Nephron progenitor cell (in vitro differentiated cells): ENCODE data around the gene AFF1.

ENCODE experiments used
- DNase-seq: peaks from one replicate; pipeline ENCODE4 v3.0.0; 2021
- H3K27ac Mint-ChIP-seq: 2 replicates; pipeline ENCODE4 v1.8.0; 2021; ENCODE audit warnings: mild to moderate bottlenecking, moderate library complexity, mixed read lengths
- H3K27me3 Mint-ChIP-seq: 2 replicates; pipeline ENCODE4 v1.8.0; 2021; ENCODE audit warnings: mild to moderate bottlenecking, low read depth, mixed read lengths; ENCODE audit not compliant: poor library complexity
- H3K36me3 Mint-ChIP-seq: 2 replicates; pipeline ENCODE4 v1.8.0; 2021; ENCODE audit warnings: low read depth, mixed read lengths
- H3K4me1 Mint-ChIP-seq: 2 replicates; pipeline ENCODE4 v1.8.0; 2021; ENCODE audit warnings: mixed read lengths
- H3K4me3 Mint-ChIP-seq: 2 replicates; pipeline ENCODE4 v1.8.0; 2021; ENCODE audit warnings: mild to moderate bottlenecking, moderate library complexity, mixed read lengths
- H3K9me3 Mint-ChIP-seq: 2 replicates; pipeline ENCODE4 v1.8.0; 2021; ENCODE audit warnings: mild to moderate bottlenecking, moderate library complexity, mixed read lengths
- CTCF ChIP-seq: fragments of 200-600 bp; sonication (generic); IDR thresholded peaks from 2 replicates; pipeline ENCODE4 v1.5.0; 2021; ENCODE audit warnings: antibody characterized with exemption

Gene AFF1

GRCh38 chr4:86955888-86956451 is 21.2 kb downstream of the AFF1 start:
- Mint-ChIP-seq H3K4me3 (no peak overlapping the region), H3K27ac (no peak overlapping the region), H3K36me3 (peaks cover 57% of the 10 kb centered on the region), H3K4me1 (peaks cover 74% of the 10 kb centered on the region), H3K9me3 (no peaks in the 10 kb centered on the region), H3K27me3 (peaks cover 3% of the 10 kb centered on the region)
- DNase-seq = no peak
- TF ChIP-seq CTCF = no peak

- H3K4me3 Mint-ChIP-seq = no peak overlapping the region
- TF ChIP-seq CTCF = no peak
- H3K27ac Mint-ChIP-seq = peak overlapping the region; percentile 50
- H3K27me3 Mint-ChIP-seq = peaks cover 3% of the 10 kb centered on the region
- no peaks in the 10 kb centered on the region for H3K9me3 Mint-ChIP-seq
- peaks cover 46% of the 10 kb centered on the region for H3K36me3 Mint-ChIP-seq
- H3K4me1 Mint-ChIP-seq = peaks cover 75% of the 10 kb centered on the region
- DNase-seq = no peak
Observed at GRCh38 chr4:86957215-86957614, 22.4 kb downstream of the AFF1 start.

GRCh38 chr4:86959588-86960500 is 25.0 kb downstream of the AFF1 start:
- H3K9me3 Mint-ChIP-seq = no peaks in the 10 kb centered on the region
- peak overlapping the region; percentile 65 for H3K4me3 Mint-ChIP-seq
- DNase-seq = peak; percentile 26

GRCh38 chr4:86960557-86960961 is 25.7 kb downstream of the AFF1 start:
- peaks cover 5% of the 10 kb centered on the region for H3K27me3 Mint-ChIP-seq
- peaks cover 68% of the 10 kb centered on the region for H3K4me1 Mint-ChIP-seq
- H3K4me3 Mint-ChIP-seq = peak overlapping the region; percentile 65
- H3K36me3 Mint-ChIP-seq = peaks cover 24% of the 10 kb centered on the region
- H3K27ac Mint-ChIP-seq = peak overlapping the region; percentile 99
- H3K9me3 Mint-ChIP-seq = no peaks in the 10 kb centered on the region
- no peak for TF ChIP-seq CTCF
- DNase-seq = peak; percentile 14

More at GRCh38 chr4:86959588-86960500, 25.0 kb downstream of the AFF1 start:
- H3K27ac Mint-ChIP-seq = peak overlapping the region; percentile 99
- H3K27me3 Mint-ChIP-seq = peaks cover 5% of the 10 kb centered on the region
- H3K4me1 Mint-ChIP-seq = peaks cover 75% of the 10 kb centered on the region
- H3K36me3 Mint-ChIP-seq = peaks cover 32% of the 10 kb centered on the region
- TF ChIP-seq CTCF = no peak

GRCh38 chr4:86961116-86961515 is 26.3 kb downstream of the AFF1 start:
- TF ChIP-seq CTCF = no peak
- peaks cover 66% of the 10 kb centered on the region for H3K4me1 Mint-ChIP-seq
- peaks cover 22% of the 10 kb centered on the region for H3K36me3 Mint-ChIP-seq
- no peak for DNase-seq
- peak overlapping the region; percentile 63 for H3K4me3 Mint-ChIP-seq
- peaks cover 5% of the 10 kb centered on the region for H3K27me3 Mint-ChIP-seq
- H3K27ac Mint-ChIP-seq = peak overlapping the region; percentile 99
- no peaks in the 10 kb centered on the region for H3K9me3 Mint-ChIP-seq
